HL-60 (cell line): ENCODE measurements around the gene HAPLN2.

Experiments
- DNase-seq, 2 experiments: peaks; one replicate each; pipeline ENCODE4 v3.0.0-alpha.2; 2010 to 2020; ENCODE audit warnings: low read depth in 1 of 2, low spot score in 1 of 2
- H3K27ac ChIP-seq: fragments of 250-450 bp; sonication (Bioruptor Pico); replicated peaks from 2 replicates; pipeline ENCODE4 v1.5.1; 2020; ENCODE audit warnings: mild to moderate bottlenecking, moderate library complexity
- H3K27me3 ChIP-seq: fragments of 250-450 bp; sonication (Bioruptor Pico); 2 replicates; pipeline ENCODE4 v1.5.1; 2021; ENCODE audit warnings: mild to moderate bottlenecking, moderate library complexity; ENCODE audit not compliant: insufficient read depth, poor library complexity, severe bottlenecking
- H3K4me3 ChIP-seq: replicated peaks from 2 replicates; pipeline ENCODE4 v1.5.1; 2011; ENCODE audit warnings: mild to moderate bottlenecking, control low read depth, low read length; ENCODE audit not compliant: insufficient read depth
- GABPA ChIP-seq: IDR thresholded peaks from 2 replicates; pipeline ENCODE4 v1.6.1; 2012; ENCODE audit warnings: low read depth
- POLR2AphosphoS5 ChIP-seq: IDR thresholded peaks from 2 replicates; pipeline ENCODE4 v1.6.1; 2012; ENCODE audit warnings: low read depth
- SPI1 ChIP-seq: IDR thresholded peaks from 2 replicates; pipeline ENCODE4 v1.6.1; 2012; ENCODE audit warnings: low read depth, mild to moderate bottlenecking, borderline replicate concordance
- TF ChIP-seq, protein P1 (sequence below): IDR thresholded peaks from one replicate; pipeline ENCODE4 v1.5.1; 2011; ENCODE audit warnings: low read length, control low read depth, inconsistent platforms; ENCODE audit not compliant: insufficient read depth
- TF ChIP-seq, protein P2 (sequence below): IDR thresholded peaks from 2 replicates; pipeline ENCODE4 v1.6.1; 2012; ENCODE audit warnings: low read depth; ENCODE audit not compliant: insufficient replicate concordance

The HAPLN2 gene

DNA sequence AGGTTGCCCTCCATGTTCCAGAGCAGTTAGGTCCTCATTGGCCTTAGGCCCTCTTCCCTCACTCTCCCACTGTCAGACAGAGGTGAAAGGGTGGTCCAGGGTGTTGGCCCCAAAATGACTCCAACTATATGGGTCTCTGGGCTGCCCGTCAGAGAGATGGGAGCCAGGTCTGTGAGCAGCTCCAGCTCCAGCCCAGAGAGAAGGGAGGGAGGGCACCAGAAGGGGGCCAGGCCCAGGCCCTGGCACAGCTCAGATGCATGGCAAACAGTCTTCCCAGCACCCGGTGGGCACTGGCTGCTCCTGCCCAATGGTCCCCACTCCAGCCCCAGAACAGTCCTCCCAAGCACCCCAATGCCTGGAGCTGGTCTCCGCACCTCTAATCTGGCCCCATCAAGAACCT lies 24.9 kb downstream of the HAPLN2 start:
- Histone ChIP-seq H3K27me3 (peaks cover 51% of the 10 kb centered on the region), H3K4me3 (no peak overlapping the region), H3K27ac (no peak overlapping the region)
- TF ChIP-seq, protein P1, sequence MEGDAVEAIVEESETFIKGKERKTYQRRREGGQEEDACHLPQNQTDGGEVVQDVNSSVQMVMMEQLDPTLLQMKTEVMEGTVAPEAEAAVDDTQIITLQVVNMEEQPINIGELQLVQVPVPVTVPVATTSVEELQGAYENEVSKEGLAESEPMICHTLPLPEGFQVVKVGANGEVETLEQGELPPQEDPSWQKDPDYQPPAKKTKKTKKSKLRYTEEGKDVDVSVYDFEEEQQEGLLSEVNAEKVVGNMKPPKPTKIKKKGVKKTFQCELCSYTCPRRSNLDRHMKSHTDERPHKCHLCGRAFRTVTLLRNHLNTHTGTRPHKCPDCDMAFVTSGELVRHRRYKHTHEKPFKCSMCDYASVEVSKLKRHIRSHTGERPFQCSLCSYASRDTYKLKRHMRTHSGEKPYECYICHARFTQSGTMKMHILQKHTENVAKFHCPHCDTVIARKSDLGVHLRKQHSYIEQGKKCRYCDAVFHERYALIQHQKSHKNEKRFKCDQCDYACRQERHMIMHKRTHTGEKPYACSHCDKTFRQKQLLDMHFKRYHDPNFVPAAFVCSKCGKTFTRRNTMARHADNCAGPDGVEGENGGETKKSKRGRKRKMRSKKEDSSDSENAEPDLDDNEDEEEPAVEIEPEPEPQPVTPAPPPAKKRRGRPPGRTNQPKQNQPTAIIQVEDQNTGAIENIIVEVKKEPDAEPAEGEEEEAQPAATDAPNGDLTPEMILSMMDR = no peak
- no peak for TF ChIP-seq POLR2AphosphoS5
- no peak for DNase-seq

DNA sequence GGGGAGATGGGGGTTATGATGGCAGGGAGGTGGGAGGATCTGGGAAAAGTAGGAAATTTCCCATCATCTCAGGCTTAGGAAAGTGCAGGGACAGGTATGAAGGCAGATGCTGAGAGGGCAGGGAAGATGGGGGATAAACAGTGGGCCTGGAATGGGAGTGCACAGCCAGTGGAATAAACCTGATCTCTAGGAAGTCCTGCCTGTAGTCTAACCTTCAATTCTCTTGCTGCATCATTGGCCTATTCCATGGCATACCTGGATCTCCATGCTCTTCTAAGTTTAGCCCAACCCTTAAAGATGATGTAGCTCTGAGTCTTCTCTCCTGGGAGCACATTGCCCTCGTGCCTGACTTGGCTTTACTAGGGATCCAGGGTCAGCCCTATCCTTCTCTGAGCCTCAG lies 25.4 kb downstream of the HAPLN2 start:
- Histone ChIP-seq H3K27ac (no peak overlapping the region), H3K4me3 (no peak overlapping the region), H3K27me3 (peaks cover 46% of the 10 kb centered on the region)
- DNase-seq = no peak
- TF ChIP-seq POLR2AphosphoS5 (no peak), GABPA (no peak), SPI1 (no peak)
- TF ChIP-seq, protein P1 = no peak
- TF ChIP-seq, protein P2, sequence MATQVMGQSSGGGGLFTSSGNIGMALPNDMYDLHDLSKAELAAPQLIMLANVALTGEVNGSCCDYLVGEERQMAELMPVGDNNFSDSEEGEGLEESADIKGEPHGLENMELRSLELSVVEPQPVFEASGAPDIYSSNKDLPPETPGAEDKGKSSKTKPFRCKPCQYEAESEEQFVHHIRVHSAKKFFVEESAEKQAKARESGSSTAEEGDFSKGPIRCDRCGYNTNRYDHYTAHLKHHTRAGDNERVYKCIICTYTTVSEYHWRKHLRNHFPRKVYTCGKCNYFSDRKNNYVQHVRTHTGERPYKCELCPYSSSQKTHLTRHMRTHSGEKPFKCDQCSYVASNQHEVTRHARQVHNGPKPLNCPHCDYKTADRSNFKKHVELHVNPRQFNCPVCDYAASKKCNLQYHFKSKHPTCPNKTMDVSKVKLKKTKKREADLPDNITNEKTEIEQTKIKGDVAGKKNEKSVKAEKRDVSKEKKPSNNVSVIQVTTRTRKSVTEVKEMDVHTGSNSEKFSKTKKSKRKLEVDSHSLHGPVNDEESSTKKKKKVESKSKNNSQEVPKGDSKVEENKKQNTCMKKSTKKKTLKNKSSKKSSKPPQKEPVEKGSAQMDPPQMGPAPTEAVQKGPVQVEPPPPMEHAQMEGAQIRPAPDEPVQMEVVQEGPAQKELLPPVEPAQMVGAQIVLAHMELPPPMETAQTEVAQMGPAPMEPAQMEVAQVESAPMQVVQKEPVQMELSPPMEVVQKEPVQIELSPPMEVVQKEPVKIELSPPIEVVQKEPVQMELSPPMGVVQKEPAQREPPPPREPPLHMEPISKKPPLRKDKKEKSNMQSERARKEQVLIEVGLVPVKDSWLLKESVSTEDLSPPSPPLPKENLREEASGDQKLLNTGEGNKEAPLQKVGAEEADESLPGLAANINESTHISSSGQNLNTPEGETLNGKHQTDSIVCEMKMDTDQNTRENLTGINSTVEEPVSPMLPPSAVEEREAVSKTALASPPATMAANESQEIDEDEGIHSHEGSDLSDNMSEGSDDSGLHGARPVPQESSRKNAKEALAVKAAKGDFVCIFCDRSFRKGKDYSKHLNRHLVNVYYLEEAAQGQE = no peak

DNA sequence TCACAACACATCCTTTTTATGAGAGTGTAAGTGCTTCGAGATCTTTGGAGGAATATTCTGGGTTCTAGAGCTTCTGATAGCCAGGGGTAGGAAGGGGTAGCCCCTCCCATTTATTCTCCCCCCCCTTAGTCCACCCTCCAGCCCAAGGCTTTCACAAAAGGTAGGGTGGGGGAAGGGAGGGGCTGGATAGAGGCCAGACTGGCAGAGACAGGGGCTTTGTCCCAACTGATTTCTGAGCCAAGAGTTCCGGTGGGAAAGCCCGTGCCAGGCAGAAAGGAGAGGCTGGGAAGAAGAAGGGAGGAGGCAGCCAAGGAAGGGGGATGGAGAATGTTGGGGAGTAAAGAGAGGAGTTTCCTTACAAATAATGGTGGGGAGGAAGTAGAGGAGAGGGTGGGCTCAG lies 25.8 kb downstream of the HAPLN2 start:
- TF ChIP-seq GABPA (no peak), POLR2AphosphoS5 (no peak), SPI1 (no peak)
- TF ChIP-seq, protein P2 = no peak
- TF ChIP-seq, protein P1 = no peak
- no peak for DNase-seq
- H3K27ac ChIP-seq = no peak overlapping the region
- peaks cover 46% of the 10 kb centered on the region for H3K27me3 ChIP-seq
- H3K4me3 ChIP-seq = no peak overlapping the region

DNA sequence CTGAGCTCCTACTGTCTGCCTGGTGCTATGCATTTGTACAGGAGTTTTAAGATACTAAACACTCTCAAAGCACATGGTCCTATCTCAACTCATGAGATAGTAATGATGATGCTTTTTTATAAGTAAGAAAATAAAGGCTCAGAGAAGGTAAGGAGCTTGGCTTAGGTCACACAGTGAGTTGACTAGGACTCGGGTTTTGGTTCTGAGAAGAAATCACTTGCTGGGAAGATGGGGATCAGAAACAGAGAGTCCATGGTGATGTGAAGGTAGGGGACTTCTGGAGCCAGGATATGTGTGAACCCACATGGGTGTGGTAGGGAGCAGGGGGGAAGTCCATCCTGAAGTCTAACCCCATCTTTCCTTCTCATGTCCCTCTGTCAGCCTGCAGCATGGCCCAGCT lies 26.5 kb downstream of the HAPLN2 start:
- H3K27me3 ChIP-seq = peaks cover 44% of the 10 kb centered on the region

More for the DNA sequence above, 26.5 kb downstream of the HAPLN2 start:
- no peak overlapping the region for H3K4me3 ChIP-seq
- TF ChIP-seq, protein P1 = no peak
- no peak for TF ChIP-seq GABPA
- no peak for TF ChIP-seq SPI1
- TF ChIP-seq, protein P2 = no peak
- no peak for TF ChIP-seq POLR2AphosphoS5
- DNase-seq = no peak
- H3K27ac ChIP-seq = no peak overlapping the region
